Erythroblast (primary cell): ENCODE results near the gene CELF2.

ENCODE experiments used
- GATA1 ChIP-seq: IDR thresholded peaks from 2 replicates; pipeline ENCODE4 v1.6.1; 2011; ENCODE audit warnings: low read depth, mild to moderate bottlenecking, control low read depth, low read length, moderate library complexity
- POLR2A ChIP-seq: IDR thresholded peaks from 2 replicates; pipeline ENCODE4 v1.6.1; 2011; ENCODE audit warnings: mild to moderate bottlenecking, low read length

DNA sequence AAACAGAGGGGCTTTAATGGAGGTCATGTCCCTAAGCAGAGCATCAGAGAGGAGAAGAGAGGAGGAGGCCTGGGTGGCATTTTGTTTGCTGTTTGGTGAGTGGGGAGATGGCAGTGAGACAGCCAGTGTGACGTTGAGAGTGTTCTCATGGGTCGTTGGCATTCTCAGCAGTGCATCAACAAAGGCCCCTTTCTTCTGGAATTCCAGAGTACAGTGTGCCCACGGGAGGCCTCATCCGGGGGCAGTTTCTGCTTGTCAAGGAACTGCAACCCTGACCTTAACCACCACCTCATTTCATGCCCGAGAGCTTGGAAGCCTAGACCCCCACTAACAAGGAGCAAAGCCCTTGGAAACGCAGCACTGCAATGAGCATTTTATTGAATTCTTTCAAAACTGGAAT, 92.9 kb downstream of the CELF2 start:
- no peak for TF ChIP-seq POLR2A
- TF ChIP-seq GATA1, result no peak
